PC-3 (cell line): Measurements from ENCODE around the gene TMEM106B. TPM values are rescaled to one million over a fixed set of nuclear protein-coding genes. Genes with fewer than 3 reads are reported as not detected.
A peak's percentile ranks its signal among the peaks of the same experiment; 100 is the strongest.

Experiments used
- ATAC-seq: fragments of 200-7000 bp; cut with Tn5 transposase; 2 replicates; pipeline ENCODE4 v1.9.1; 2020; ENCODE audit warnings: mild to moderate bottlenecking, moderate library complexity
- BruUV-seq: library from RNA; stranded (reverse); fragments of 400-500 nt; replicated peaks from 2 replicates; lab custom pipeline; 2021; lab: Mats Ljungman, UMichigan
- CTCF ChIA-PET: fragments of 300-600 bp; sonication (Branson Sonifier 250); formaldehyde crosslinking; loops from one replicate; lab custom pipeline; 2022; ENCODE audit warnings: antibody characterized with exemption; lab: Charles Lee
- POLR2A ChIA-PET: fragments of 300-600 bp; sonication (Branson Sonifier 250); formaldehyde crosslinking; loops from one replicate; lab custom pipeline; 2022; ENCODE audit warnings: antibody characterized with exemption; ENCODE audit not compliant: unreplicated experiment; lab: Charles Lee
- DNase-seq: peaks from one replicate; pipeline ENCODE4 v3.0.0-alpha.2; 2015
- H2AFZ ChIP-seq: fragments of 300-600 bp; sonication (generic); 2 replicates; pipeline ENCODE4 v1.6.0; 2016; ENCODE audit warnings: antibody characterized with exemption, low read length
- H3F3A ChIP-seq: fragments of 300-600 bp; sonication (generic); one replicate; pipeline ENCODE4 v1.6.0; 2017; ENCODE audit warnings: antibody characterized with exemption, low read length, control low read depth, mild to moderate bottlenecking; ENCODE audit not compliant: unreplicated experiment
- H3K27ac ChIP-seq: fragments of 300-600 bp; sonication (generic); 2 replicates; pipeline ENCODE4 v1.5.1; 2016; ENCODE audit warnings: mild to moderate bottlenecking, low read length
- H3K27me3 ChIP-seq: fragments of 300-600 bp; sonication (generic); 2 replicates; pipeline ENCODE4 v1.6.1; 2016; ENCODE audit warnings: low read length, mixed read lengths
- H3K36me3 ChIP-seq: fragments of 300-600 bp; sonication (generic); 2 replicates; pipeline ENCODE4 v1.6.1; 2016; ENCODE audit warnings: low read depth, mixed run types, low read length, mixed read lengths
- H3K4me1 ChIP-seq: fragments of 300-600 bp; sonication (generic); 2 replicates; pipeline ENCODE4 v1.5.1; 2016; ENCODE audit warnings: low read length; ENCODE audit not compliant: insufficient read depth
- H3K4me2 ChIP-seq: fragments of 300-600 bp; sonication (generic); 2 replicates; pipeline ENCODE4 v1.6.0; 2016; ENCODE audit warnings: low read length
- H3K4me3 ChIP-seq: fragments of 300-600 bp; sonication (generic); 2 replicates; pipeline ENCODE4 v1.5.1; 2016; ENCODE audit warnings: mild to moderate bottlenecking, low read length, mixed read lengths
- H3K79me2 ChIP-seq: fragments of 300-600 bp; sonication (generic); 2 replicates; pipeline ENCODE4 v1.6.1; 2017; ENCODE audit warnings: low read length, mixed read lengths
- H3K9ac ChIP-seq: fragments of 300-600 bp; sonication (generic); 2 replicates; pipeline ENCODE4 v1.6.0; 2016; ENCODE audit warnings: mild to moderate bottlenecking, low read length
- H3K9me2 ChIP-seq: fragments of 300-600 bp; sonication (generic); replicated peaks from 2 replicates; pipeline ENCODE4 v1.6.1; 2016; ENCODE audit warnings: mixed run types, low read length, mixed read lengths
- H3K9me3 ChIP-seq: fragments of 300-600 bp; sonication (generic); 2 replicates; pipeline ENCODE4 v1.6.1; 2016; ENCODE audit warnings: low read length, mixed read lengths
- H4K20me1 ChIP-seq: fragments of 300-600 bp; sonication (generic); 2 replicates; pipeline ENCODE4 v1.6.1; 2016; ENCODE audit warnings: low read length, mixed read lengths
- CTCF ChIP-seq: fragments of 300-600 bp; sonication (generic); conservative IDR thresholded peaks from 2 replicates; pipeline ENCODE4 v1.5.1; 2017; ENCODE audit warnings: antibody characterized with exemption, low read depth, mild to moderate bottlenecking, low read length
- EZH2 ChIP-seq: fragments of 300-600 bp; sonication (generic); IDR thresholded peaks from one replicate; pipeline ENCODE4 v1.6.1; 2017; ENCODE audit warnings: antibody characterized with exemption, mild to moderate bottlenecking, low read length; ENCODE audit not compliant: unreplicated experiment
- EZH2phosphoT487 ChIP-seq: fragments of 300-600 bp; sonication (generic); IDR thresholded peaks from 2 replicates; pipeline ENCODE4 v1.6.1; 2018; ENCODE audit warnings: mild to moderate bottlenecking, antibody characterized with exemption, low read length, borderline replicate concordance
- intact Hi-C: fragments of 100-400 bp; cut with micrococcal nuclease; formaldehyde crosslinking; loops from 2 replicates; pipeline ENCODE4 v1.9.0; 2023
- total RNA-seq: library from RNA; depleted of rRNA; stranded (reverse); fragments of >200 nt; gene quantifications from 2 replicates; pipeline ENCODE4 v1.2.3, GENCODE V29; 2014

Gene TMEM106B
- total RNA-seq, 1 experiment from 2014 or later, result 41.6 TPM

- no peak for TF ChIP-seq EZH2phosphoT487
- TF ChIP-seq CTCF, result no peak
- no peak for TF ChIP-seq EZH2
- Histone ChIP-seq H3K79me2 (peaks cover 37% of the 10 kb centered on the region), H4K20me1 (no peaks in the 10 kb centered on the region), H3K4me1 (peaks cover 36% of the 10 kb centered on the region), H3K9me3 (no peaks in the 10 kb centered on the region), H3K4me2 (peak overlapping the region; percentile 93), H3K4me3 (peak overlapping the region; percentile 80), H2AFZ (peak overlapping the region; percentile 95), H3K9me2 (no peaks in the 10 kb centered on the region), H3K9ac (peak overlapping the region; percentile 91), H3K27me3 (no peaks in the 10 kb centered on the region), H3K36me3 (peaks cover 6% of the 10 kb centered on the region; the same call in 1 of the 2 replicates), H3K27ac (peak overlapping the region; percentile 70), H3F3A (no peaks in the 10 kb centered on the region)
- ChIA-PET POLR2A (interaction anchor here (0.5 to 0.8 kb wide), 10 partner anchors 11 to 567 kb away, joined by 3 to 5 read pairs (median 4); no protein-coding TSS in a partner anchor), CTCF (interaction anchor here (1.6 kb wide), 1 partner anchor 112 kb away, joined by 7 read pairs; no protein-coding TSS in a partner anchor)
- peak; percentile 33 for DNase-seq
- peak; percentile 37 for ATAC-seq
- intact Hi-C loops, result loop anchor here (1.0 to 5.0 kb wide), 4 partner anchors 48 to 373 kb away; no protein-coding TSS in a partner anchor
- BruUV-seq, result TSS peak; percentile 96
Observed at GRCh38 chr7:12210179-12211053, 678 bp upstream of the TMEM106B start.

- ATAC-seq, result no peak
- TF ChIP-seq CTCF, result no peak
- TF ChIP-seq EZH2, result no peak
- TF ChIP-seq EZH2phosphoT487, result no peak
- Histone ChIP-seq H3K27me3 (no peaks in the 10 kb centered on the region), H3K27ac (peak overlapping the region; percentile 70), H3F3A (no peaks in the 10 kb centered on the region), H3K4me3 (peak overlapping the region; percentile 80), H2AFZ (peak overlapping the region; percentile 95), H3K4me1 (peaks cover 31% of the 10 kb centered on the region), H4K20me1 (no peaks in the 10 kb centered on the region), H3K9ac (peak overlapping the region; percentile 91), H3K9me2 (no peaks in the 10 kb centered on the region), H3K9me3 (no peaks in the 10 kb centered on the region), H3K4me2 (peak overlapping the region; percentile 93), H3K36me3 (peaks cover 11% of the 10 kb centered on the region), H3K79me2 (peaks cover 37% of the 10 kb centered on the region)
- intact Hi-C loops, result loop anchor here (1.0 to 5.0 kb wide), 4 partner anchors 49 to 375 kb away; no protein-coding TSS in a partner anchor
- ChIA-PET CTCF (interaction anchor here (0.7 to 1.6 kb wide), 2 partner anchors 32 to 111 kb away, joined by 4 to 7 read pairs; no protein-coding TSS in a partner anchor), POLR2A (interaction anchor here (0.6 to 0.7 kb wide), 3 partner anchors 34 to 148 kb away, joined by 3 to 10 read pairs (median 6); no protein-coding TSS in a partner anchor)
- TSS peak; percentile 63 for BruUV-seq
- DNase-seq, result peak; percentile 2
Observed at GRCh38 chr7:12211711-12212485, 804 bp downstream of the TMEM106B start.
